Ishikawa (cell line): ENCODE results near the gene ARHGAP32.

ENCODE experiments used
- CEBPB ChIP-seq: IDR thresholded peaks from 2 replicates; pipeline ENCODE4 v1.6.1; 2012
- CREB1 ChIP-seq: IDR thresholded peaks from 2 replicates; pipeline ENCODE4 v1.6.1; 2012; ENCODE audit warnings: low read depth
- EGR1 ChIP-seq: IDR thresholded peaks from 2 replicates; pipeline ENCODE4 v1.6.1; 2012
- EP300 ChIP-seq: IDR thresholded peaks from 2 replicates; pipeline ENCODE4 v1.6.1; 2012; ENCODE audit warnings: borderline replicate concordance
- NFIC ChIP-seq: IDR thresholded peaks from 2 replicates; pipeline ENCODE4 v1.6.1; 2012
- RAD21 ChIP-seq: IDR thresholded peaks from 2 replicates; pipeline ENCODE4 v1.6.1; 2012; ENCODE audit warnings: low read depth
- TAF1 ChIP-seq: IDR thresholded peaks from 2 replicates; pipeline ENCODE4 v1.6.1; 2012; ENCODE audit warnings: low read depth, mild to moderate bottlenecking
- TEAD4 ChIP-seq: IDR thresholded peaks from 2 replicates; pipeline ENCODE4 v1.6.1; 2012
- YY1 ChIP-seq: IDR thresholded peaks from 2 replicates; pipeline ENCODE4 v1.6.1; 2012; ENCODE audit warnings: low read depth
- ZBTB7A ChIP-seq: IDR thresholded peaks from 2 replicates; pipeline ENCODE4 v1.6.1; 2012; ENCODE audit warnings: low read depth
- TF ChIP-seq, protein P1 (sequence below): IDR thresholded peaks from 2 replicates; pipeline ENCODE4 v1.6.1; 2012
- TF ChIP-seq, protein P2 (sequence below): IDR thresholded peaks from 2 replicates; pipeline ENCODE4 v1.6.1; 2012; ENCODE audit warnings: low read depth, mild to moderate bottlenecking
- TF ChIP-seq, protein P3 (sequence below): IDR thresholded peaks from 2 replicates; pipeline ENCODE4 v1.6.1; 2012

DNA sequence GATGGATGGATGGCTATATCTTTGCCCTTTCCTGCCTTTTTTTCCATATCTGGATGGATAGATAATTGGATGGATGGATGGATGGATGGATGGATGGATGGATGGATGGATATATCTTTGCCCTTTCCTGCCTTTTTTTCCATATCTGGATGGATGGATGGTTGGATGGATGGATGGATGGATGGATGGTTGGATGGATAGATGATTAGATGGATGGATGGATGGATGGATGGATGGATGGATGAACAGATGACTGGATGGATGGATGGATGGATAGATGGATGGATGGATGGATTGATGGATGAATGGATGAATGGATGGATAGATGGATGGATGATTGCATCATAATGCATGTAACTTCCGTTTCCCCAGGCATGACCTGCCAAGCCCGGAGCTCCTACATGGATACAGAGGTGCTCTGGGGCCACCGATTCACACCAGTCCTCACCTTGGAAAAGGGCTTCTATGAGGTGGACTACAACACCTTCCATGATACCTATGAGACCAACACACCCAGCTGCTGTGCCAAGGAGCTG is 276.0 kb downstream of the ARHGAP32 start:
- TF ChIP-seq, protein P1, sequence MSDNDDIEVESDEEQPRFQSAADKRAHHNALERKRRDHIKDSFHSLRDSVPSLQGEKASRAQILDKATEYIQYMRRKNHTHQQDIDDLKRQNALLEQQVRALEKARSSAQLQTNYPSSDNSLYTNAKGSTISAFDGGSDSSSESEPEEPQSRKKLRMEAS, result no peak
- TF ChIP-seq TAF1, result no peak
- TF ChIP-seq EGR1, result no peak
- TF ChIP-seq CREB1, result no peak
- TF ChIP-seq, protein P2, sequence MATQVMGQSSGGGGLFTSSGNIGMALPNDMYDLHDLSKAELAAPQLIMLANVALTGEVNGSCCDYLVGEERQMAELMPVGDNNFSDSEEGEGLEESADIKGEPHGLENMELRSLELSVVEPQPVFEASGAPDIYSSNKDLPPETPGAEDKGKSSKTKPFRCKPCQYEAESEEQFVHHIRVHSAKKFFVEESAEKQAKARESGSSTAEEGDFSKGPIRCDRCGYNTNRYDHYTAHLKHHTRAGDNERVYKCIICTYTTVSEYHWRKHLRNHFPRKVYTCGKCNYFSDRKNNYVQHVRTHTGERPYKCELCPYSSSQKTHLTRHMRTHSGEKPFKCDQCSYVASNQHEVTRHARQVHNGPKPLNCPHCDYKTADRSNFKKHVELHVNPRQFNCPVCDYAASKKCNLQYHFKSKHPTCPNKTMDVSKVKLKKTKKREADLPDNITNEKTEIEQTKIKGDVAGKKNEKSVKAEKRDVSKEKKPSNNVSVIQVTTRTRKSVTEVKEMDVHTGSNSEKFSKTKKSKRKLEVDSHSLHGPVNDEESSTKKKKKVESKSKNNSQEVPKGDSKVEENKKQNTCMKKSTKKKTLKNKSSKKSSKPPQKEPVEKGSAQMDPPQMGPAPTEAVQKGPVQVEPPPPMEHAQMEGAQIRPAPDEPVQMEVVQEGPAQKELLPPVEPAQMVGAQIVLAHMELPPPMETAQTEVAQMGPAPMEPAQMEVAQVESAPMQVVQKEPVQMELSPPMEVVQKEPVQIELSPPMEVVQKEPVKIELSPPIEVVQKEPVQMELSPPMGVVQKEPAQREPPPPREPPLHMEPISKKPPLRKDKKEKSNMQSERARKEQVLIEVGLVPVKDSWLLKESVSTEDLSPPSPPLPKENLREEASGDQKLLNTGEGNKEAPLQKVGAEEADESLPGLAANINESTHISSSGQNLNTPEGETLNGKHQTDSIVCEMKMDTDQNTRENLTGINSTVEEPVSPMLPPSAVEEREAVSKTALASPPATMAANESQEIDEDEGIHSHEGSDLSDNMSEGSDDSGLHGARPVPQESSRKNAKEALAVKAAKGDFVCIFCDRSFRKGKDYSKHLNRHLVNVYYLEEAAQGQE, result no peak
- no peak for TF ChIP-seq TEAD4
- TF ChIP-seq, protein P3, sequence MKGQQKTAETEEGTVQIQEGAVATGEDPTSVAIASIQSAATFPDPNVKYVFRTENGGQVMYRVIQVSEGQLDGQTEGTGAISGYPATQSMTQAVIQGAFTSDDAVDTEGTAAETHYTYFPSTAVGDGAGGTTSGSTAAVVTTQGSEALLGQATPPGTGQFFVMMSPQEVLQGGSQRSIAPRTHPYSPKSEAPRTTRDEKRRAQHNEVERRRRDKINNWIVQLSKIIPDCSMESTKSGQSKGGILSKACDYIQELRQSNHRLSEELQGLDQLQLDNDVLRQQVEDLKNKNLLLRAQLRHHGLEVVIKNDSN, result no peak
- no peak for TF ChIP-seq RAD21
- no peak for TF ChIP-seq ZBTB7A
- no peak for TF ChIP-seq YY1
- TF ChIP-seq EP300, result no peak
- no peak for TF ChIP-seq NFIC
- no peak for TF ChIP-seq CEBPB
